Right atrium auricular region (tissue), 2 donors: ENCODE data around the gene POGZ. TPM values are rescaled to one million over a fixed set of nuclear protein-coding genes. Genes with fewer than 3 reads are reported as not detected.

Experiments
- DNase-seq: peaks from one replicate; pipeline ENCODE4 v3.0.0-alpha.2; 2019; ENCODE audit warnings: low spot score
- H3K27ac ChIP-seq, 2 donors: fragments of 200-600 bp; sonication (generic); 1 replicate in 1 of 2; 2 replicates in 1 of 2; pipeline ENCODE4 v1.5.1; 2016 to 2019
- H3K27me3 ChIP-seq, 2 donors: fragments of 200-600 bp; sonication (generic); one replicate each; pipeline versions ENCODE4 v1.5.1 to v1.6.0; 2017 to 2019
- H3K36me3 ChIP-seq: fragments of 200-600 bp; sonication (generic); one replicate; pipeline ENCODE4 v1.5.1; 2016
- H3K4me1 ChIP-seq, 2 donors: fragments of 200-600 bp; sonication (generic); one replicate each; pipeline versions ENCODE4 v1.5.1 to v1.6.0; 2017 to 2019
- H3K4me3 ChIP-seq, 2 donors: fragments of 200-600 bp; sonication (generic); 1 replicate in 1 of 2; 2 replicates in 1 of 2; pipeline ENCODE4 v1.5.1; 2017 to 2019; ENCODE audit warnings: mild to moderate bottlenecking in 1 of 2, moderate library complexity in 1 of 2
- H3K9me3 ChIP-seq, 2 donors: fragments of 200-600 bp; sonication (generic); one replicate each; pipeline ENCODE4 v1.5.1; 2019
- CTCF ChIP-seq, 2 donors: fragments of 200-600 bp; sonication (generic); IDR thresholded peaks; one replicate each; pipeline ENCODE4 v1.5.1; 2019; ENCODE audit warnings: antibody characterized with exemption in 2 of 2
- total RNA-seq, 2 donors: library from RNA; depleted of rRNA; stranded (reverse); fragments of >200 nt; gene quantifications; one replicate each; pipeline ENCODE4 v1.1.0, GENCODE V29; 2016

POGZ gene
- total RNA-seq, 2 donors from 2014 or later = 21.8 to 29.2 TPM

DNA sequence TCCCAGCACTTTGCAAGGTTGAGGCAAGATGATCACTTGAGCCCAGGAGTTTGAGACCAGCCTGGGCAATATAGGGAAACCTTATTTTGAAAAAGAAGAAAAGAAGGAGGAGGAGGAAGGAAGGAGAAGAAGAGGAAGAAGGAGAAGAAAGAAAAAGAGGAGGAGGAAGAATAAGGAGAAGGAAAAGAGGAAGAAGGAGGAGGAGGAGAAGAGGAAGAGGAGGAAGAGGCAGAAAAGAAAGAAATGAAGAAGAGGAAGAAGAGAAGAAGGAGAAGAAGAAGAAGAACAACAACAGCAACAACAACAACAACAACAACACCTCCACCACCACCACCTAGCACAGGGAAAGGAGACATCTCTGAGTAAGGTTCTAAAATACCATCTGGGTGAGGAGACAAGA is 97.4 kb downstream of the POGZ start:
- no peak for DNase-seq
- Histone ChIP-seq H3K27ac (no peak overlapping the region), H3K27me3 (no peaks in the 10 kb centered on the region), H3K36me3 (peaks cover 25% of the 10 kb centered on the region), H3K4me1 (no peaks in the 10 kb centered on the region), H3K9me3 (no peaks in the 10 kb centered on the region), H3K4me3 (no peak overlapping the region)
- no peak for TF ChIP-seq CTCF (IDR thresholded peaks at IDR 0.05)

- no peaks in the 10 kb centered on the region for H3K4me1 ChIP-seq
- TF ChIP-seq CTCF (IDR thresholded peaks at IDR 0.05) = no peak
- no peaks in the 10 kb centered on the region for H3K9me3 ChIP-seq
- no peak for DNase-seq
- no peaks in the 10 kb centered on the region for H3K36me3 ChIP-seq
- no peaks in the 10 kb centered on the region for H3K27me3 ChIP-seq
- H3K4me3 ChIP-seq = no peak overlapping the region
- no peak overlapping the region for H3K27ac ChIP-seq
These were observed 102.6 kb downstream of the POGZ start for GRCh38 chr1:151356696-151357095.

Other genes starting within 250 kb of the POGZ start
- gene PSMD4, start 204.8 kb downstream of the POGZ start, total RNA-seq = 100 to 1,000 TPM; 109 to 157 TPM
- 10 to 100 TPM; 12.9 to 26.3 TPM for gene ZNF687, start 177.2 kb downstream of the POGZ start, total RNA-seq
- 10 to 100 TPM; 46.5 to 61.8 TPM for gene PI4KB, start 132.1 kb downstream of the POGZ start, total RNA-seq
- gene RFX5, start 112.2 kb downstream of the POGZ start, total RNA-seq = 10 to 100 TPM; 17.9 to 20.2 TPM
- gene SELENBP1, start 86.8 kb downstream of the POGZ start, total RNA-seq = 10 to 100 TPM; 41.7 to 43.6 TPM
- gene PSMB4, start 59.9 kb downstream of the POGZ start, total RNA-seq = 100 to 1,000 TPM; 179 to 204 TPM
- 1 to 10 TPM; 3.3 to 5.4 TPM for gene CGN, start 51.9 kb upstream of the POGZ start, total RNA-seq
- 1 to 10 TPM; 4.3 to 7.9 TPM for gene TUFT1, start 80.8 kb upstream of the POGZ start, total RNA-seq
- gene SNX27, start 152.6 kb upstream of the POGZ start, total RNA-seq = 10 to 100 TPM; 25.2 to 25.8 TPM